NB4 (cell line): ENCODE data around the gene ADARB2.

ENCODE experiments used
- MYC ChIP-seq: IDR thresholded peaks from 2 replicates; pipeline ENCODE4 v1.6.1; 2011; ENCODE audit warnings: low read depth, low read length
- POLR2A ChIP-seq: IDR thresholded peaks from 2 replicates; pipeline ENCODE4 v1.6.1; 2011; ENCODE audit warnings: mild to moderate bottlenecking; ENCODE audit not compliant: insufficient read length; ENCODE audit errors: extremely low read depth
- TF ChIP-seq, protein P1 (sequence below): IDR thresholded peaks from one replicate; pipeline ENCODE4 v1.5.1; 2012; ENCODE audit warnings: low read depth, low read length
- TF ChIP-seq, protein P2 (sequence below): IDR thresholded peaks from 2 replicates; pipeline ENCODE4 v1.6.1; 2011; ENCODE audit warnings: low read depth, low read length

- TF ChIP-seq POLR2A (no peak), MYC (no peak)
- TF ChIP-seq, protein P1, sequence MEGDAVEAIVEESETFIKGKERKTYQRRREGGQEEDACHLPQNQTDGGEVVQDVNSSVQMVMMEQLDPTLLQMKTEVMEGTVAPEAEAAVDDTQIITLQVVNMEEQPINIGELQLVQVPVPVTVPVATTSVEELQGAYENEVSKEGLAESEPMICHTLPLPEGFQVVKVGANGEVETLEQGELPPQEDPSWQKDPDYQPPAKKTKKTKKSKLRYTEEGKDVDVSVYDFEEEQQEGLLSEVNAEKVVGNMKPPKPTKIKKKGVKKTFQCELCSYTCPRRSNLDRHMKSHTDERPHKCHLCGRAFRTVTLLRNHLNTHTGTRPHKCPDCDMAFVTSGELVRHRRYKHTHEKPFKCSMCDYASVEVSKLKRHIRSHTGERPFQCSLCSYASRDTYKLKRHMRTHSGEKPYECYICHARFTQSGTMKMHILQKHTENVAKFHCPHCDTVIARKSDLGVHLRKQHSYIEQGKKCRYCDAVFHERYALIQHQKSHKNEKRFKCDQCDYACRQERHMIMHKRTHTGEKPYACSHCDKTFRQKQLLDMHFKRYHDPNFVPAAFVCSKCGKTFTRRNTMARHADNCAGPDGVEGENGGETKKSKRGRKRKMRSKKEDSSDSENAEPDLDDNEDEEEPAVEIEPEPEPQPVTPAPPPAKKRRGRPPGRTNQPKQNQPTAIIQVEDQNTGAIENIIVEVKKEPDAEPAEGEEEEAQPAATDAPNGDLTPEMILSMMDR: no peak
- TF ChIP-seq, protein P2, sequence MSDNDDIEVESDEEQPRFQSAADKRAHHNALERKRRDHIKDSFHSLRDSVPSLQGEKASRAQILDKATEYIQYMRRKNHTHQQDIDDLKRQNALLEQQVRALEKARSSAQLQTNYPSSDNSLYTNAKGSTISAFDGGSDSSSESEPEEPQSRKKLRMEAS: no peak
These were observed 359.5 kb downstream of the ADARB2 start for GRCh38 chr10:1377740-1378397.
